ENCODE results near the gene CERCAM. TPM values are rescaled to one million over a fixed set of nuclear protein-coding genes. Genes with fewer than 3 reads are reported as not detected.
A peak's percentile ranks its signal among the peaks of the same experiment; 100 is the strongest.

Gene CERCAM
- total and polyA plus RNA-seq, 2 experiments from 2014 or later: 2.7 to 7.9 TPM

- ATAC-seq: no peak
- Mint-ChIP-seq H3K9me3 (no peaks in the 10 kb centered on the region), H3K4me3 (peak overlapping the region; percentile 44; the same call in 2 of the 3 replicates), H3K27ac (no peak overlapping the region), H3K27me3 (ENCODE audit: insufficient read depth, low read depth, poor library complexity) (peaks cover 95% of the 10 kb centered on the region), H3K36me3 (ENCODE audit: low read depth) (peaks cover 2% of the 10 kb centered on the region; the same call in 2 of the 3 replicates), H3K4me1 (peaks cover 50% of the 10 kb centered on the region)
- no peaks in the 10 kb centered on the region; the same call in 1 of the 2 replicates for H3K36me3 ChIP-seq (ENCODE audit: insufficient read depth)
- no peaks in the 10 kb centered on the region for H3K79me2 ChIP-seq (replicated peaks; ENCODE audit: insufficient read depth)
- peaks cover 41% of the 10 kb centered on the region for H3F3A ChIP-seq (replicated peaks; ENCODE audit: low read depth)
- H2AFZ ChIP-seq: no peak overlapping the region
- TF ChIP-seq NANOG (IDR thresholded peaks at IDR 0.05; ENCODE audit: borderline replicate concordance) (no peak), ETS1 (IDR thresholded peaks at IDR 0.05) (no peak), JUNB (IDR thresholded peaks at IDR 0.05; ENCODE audit: unreplicated experiment) (no peak)
- peak overlapping the region; percentile 64 for H3K4me3 ChIP-seq
- peaks cover 59% of the 10 kb centered on the region for H3K4me1 ChIP-seq (ENCODE audit: insufficient read depth)
- no peak overlapping the region for H3K27ac ChIP-seq (ENCODE audit: low read depth)
- H4K20me1 ChIP-seq (replicated peaks; ENCODE audit: insufficient read depth): peaks cover 28% of the 10 kb centered on the region; the same call in 1 of the 2 replicates
- peak overlapping the region; percentile 91 for H3K4me2 ChIP-seq
- H3K9me2 ChIP-seq (ENCODE audit: insufficient read depth): no peaks in the 10 kb centered on the region
- DNase-seq (ENCODE audit: low spot score): no peak
- H3K27me3 ChIP-seq (ENCODE audit: insufficient read depth): peaks cover 100% of the 10 kb centered on the region
Measured at GRCh38 chr9:128394379-128395168, 26.1 kb upstream of the CERCAM start.

GRCh38 chr9:128396970-128397613, 23.6 kb upstream of the CERCAM start:
- H3K27me3 Mint-ChIP-seq (ENCODE audit: insufficient read depth, low read depth, poor library complexity): peaks cover 95% of the 10 kb centered on the region
- peaks cover 26% of the 10 kb centered on the region for H3K4me1 Mint-ChIP-seq
- ATAC-seq (peak; percentile 42), DNase-seq (ENCODE audit: low spot score) (peak; percentile 87)
- H3K4me3 ChIP-seq: no peak overlapping the region
- H3K79me2 ChIP-seq (replicated peaks; ENCODE audit: insufficient read depth): no peaks in the 10 kb centered on the region
- no peaks in the 10 kb centered on the region for H3K9me2 ChIP-seq (ENCODE audit: insufficient read depth)
- H3K27ac ChIP-seq (ENCODE audit: low read depth): no peak overlapping the region
- H3K4me1 ChIP-seq (ENCODE audit: insufficient read depth): peaks cover 34% of the 10 kb centered on the region
- no peaks in the 10 kb centered on the region for H3K9me3 Mint-ChIP-seq
- no peak overlapping the region for H2AFZ ChIP-seq
- H3K4me3 Mint-ChIP-seq: no peak overlapping the region; the same call in 2 of the 3 replicates
- H3K4me2 ChIP-seq: peak overlapping the region; percentile 49; the same call in 1 of the 2 replicates
- peaks cover 100% of the 10 kb centered on the region for H3K27me3 ChIP-seq (ENCODE audit: insufficient read depth)
- H3F3A ChIP-seq (replicated peaks; ENCODE audit: low read depth): peaks cover 31% of the 10 kb centered on the region
- H3K36me3 Mint-ChIP-seq (ENCODE audit: low read depth): no peaks in the 10 kb centered on the region; the same call in 2 of the 3 replicates
- no peaks in the 10 kb centered on the region for H3K36me3 ChIP-seq (ENCODE audit: insufficient read depth)
- H4K20me1 ChIP-seq (replicated peaks; ENCODE audit: insufficient read depth): peaks cover 15% of the 10 kb centered on the region; the same call in 1 of the 2 replicates
- H3K27ac Mint-ChIP-seq: no peak overlapping the region
- TF ChIP-seq EZH2phosphoT487 (IDR thresholded peaks at IDR 0.05; ENCODE audit: unreplicated experiment) (peak; percentile 52), CREB1 (CRISPR knock-in tag; IDR thresholded peaks at IDR 0.05; ENCODE audit: low read depth) (no peak), ZNF462 (CRISPR knock-in tag; IDR thresholded peaks at IDR 0.05) (no peak), ZNF114 (CRISPR knock-in tag; IDR thresholded peaks at IDR 0.05) (no peak), STAT1 (IDR thresholded peaks at IDR 0.05; ENCODE audit: unreplicated experiment) (no peak), REST (IDR thresholded peaks at IDR 0.05; ENCODE audit: unreplicated experiment) (no peak), JUNB (IDR thresholded peaks at IDR 0.05; ENCODE audit: unreplicated experiment) (no peak)
